OCI-LY7 (cell line): Measurements from ENCODE around the gene APRT. TPM values are rescaled to one million over a fixed set of nuclear protein-coding genes. Genes with fewer than 3 reads are reported as not detected.

Experiments
- BruUV-seq: library from RNA; stranded (reverse); fragments of 400-500 nt; replicated peaks from 2 replicates; lab custom pipeline; 2021; lab: Mats Ljungman, UMichigan
- CTCF ChIA-PET: fragments of 300-600 bp; sonication (Branson Sonifier 250); formaldehyde crosslinking; loops from one replicate; lab custom pipeline; 2022; ENCODE audit warnings: antibody characterized with exemption; ENCODE audit not compliant: unreplicated experiment; lab: Charles Lee
- POLR2A ChIA-PET: fragments of 300-600 bp; sonication (Branson Sonifier 250); formaldehyde crosslinking; loops from one replicate; lab custom pipeline; 2022; ENCODE audit warnings: antibody characterized with exemption; lab: Charles Lee
- DNase-seq: peaks from one replicate; pipeline ENCODE4 v3.0.0-alpha.2; 2015; ENCODE audit warnings: low spot score
- H2AFZ ChIP-seq: fragments of 200-600 bp; sonication (generic), shearing (Covaris generic); 2 replicates; pipeline ENCODE4 v1.6.1; 2014; ENCODE audit warnings: mild to moderate bottlenecking, antibody characterized with exemption, low read length, moderate library complexity
- H3K27ac ChIP-seq: fragments of 200-600 bp; sonication (generic); 2 replicates; pipeline ENCODE4 v1.5.1; 2014; ENCODE audit warnings: mixed run types, low read depth, mild to moderate bottlenecking, moderate library complexity, low read length, inconsistent platforms; ENCODE audit not compliant: poor library complexity, severe bottlenecking
- H3K36me3 ChIP-seq: fragments of 200-600 bp; sonication (generic); 2 replicates; pipeline ENCODE4 v1.6.1; 2014; ENCODE audit warnings: mild to moderate bottlenecking, antibody characterized with exemption, low read length, moderate library complexity, mixed read lengths; ENCODE audit not compliant: insufficient read depth
- H3K4me1 ChIP-seq: fragments of 200-600 bp; sonication (generic); 2 replicates; pipeline ENCODE4 v1.5.1; 2014; ENCODE audit warnings: mild to moderate bottlenecking, low read length; ENCODE audit not compliant: insufficient read depth, poor library complexity, severe bottlenecking
- H3K4me2 ChIP-seq: fragments of 200-600 bp; sonication (generic); 2 replicates; pipeline ENCODE4 v1.6.1; 2014; ENCODE audit warnings: mild to moderate bottlenecking, low read length
- H3K4me3 ChIP-seq: fragments of 200-600 bp; sonication (generic); 2 replicates; pipeline ENCODE4 v1.5.1; 2014; ENCODE audit warnings: mild to moderate bottlenecking, low read depth, low read length; ENCODE audit not compliant: poor library complexity, severe bottlenecking
- H3K79me2 ChIP-seq: fragments of 200-600 bp; sonication (generic); 2 replicates; pipeline ENCODE4 v1.6.1; 2016; ENCODE audit warnings: low read depth, mild to moderate bottlenecking, low read length, moderate library complexity, mixed read lengths; ENCODE audit not compliant: insufficient read depth
- H3K9me2 ChIP-seq: fragments of 200-600 bp; sonication (generic); 2 replicates; pipeline ENCODE4 v1.6.1; 2016; ENCODE audit warnings: mild to moderate bottlenecking, low read length, mixed read lengths; ENCODE audit not compliant: insufficient read depth
- H3K9me3 ChIP-seq: fragments of 200-600 bp; sonication (generic); 2 replicates; pipeline ENCODE4 v1.6.1; 2014; ENCODE audit warnings: mild to moderate bottlenecking, mixed run types, low read length, mixed read lengths
- H4K20me1 ChIP-seq: fragments of 200-600 bp; sonication (generic); 2 replicates; pipeline ENCODE4 v1.6.1; 2014; ENCODE audit warnings: mild to moderate bottlenecking, antibody characterized with exemption, low read length, moderate library complexity, mixed read lengths; ENCODE audit not compliant: insufficient read depth
- EZH2phosphoT487 ChIP-seq: fragments of 200-600 bp; sonication (generic); IDR thresholded peaks from 2 replicates; pipeline ENCODE4 v1.6.1; 2018; ENCODE audit warnings: low read depth, borderline replicate concordance, mild to moderate bottlenecking, mixed run types, antibody characterized with exemption, low read length, moderate library complexity, mixed read lengths
- intact Hi-C: fragments of 100-400 bp; cut with micrococcal nuclease; formaldehyde crosslinking; loops from one replicate; pipeline ENCODE4 v1.10.0; 2022; ENCODE audit not compliant: unreplicated experiment
- total RNA-seq, 2 experiments: library from RNA; depleted of rRNA in 1 of 2; stranded (reverse); fragments of >200 nt in 1 of 2; shearing (Covaris generic) in 1 of 2; gene quantifications; 2 replicates each; pipeline ENCODE4 v1.2.3, GENCODE V29; 2014 to 2022
- TF ChIP-seq, protein P1 (sequence below): fragments of 200-600 bp; sonication (generic); conservative IDR thresholded peaks from 2 replicates; pipeline ENCODE4 v1.5.1; 2014; ENCODE audit warnings: mild to moderate bottlenecking, antibody characterized with exemption, low read length, moderate library complexity, mixed read lengths

Gene APRT
- total RNA-seq, 2 experiments from 2014 or later: 151 to 216 TPM

DNA sequence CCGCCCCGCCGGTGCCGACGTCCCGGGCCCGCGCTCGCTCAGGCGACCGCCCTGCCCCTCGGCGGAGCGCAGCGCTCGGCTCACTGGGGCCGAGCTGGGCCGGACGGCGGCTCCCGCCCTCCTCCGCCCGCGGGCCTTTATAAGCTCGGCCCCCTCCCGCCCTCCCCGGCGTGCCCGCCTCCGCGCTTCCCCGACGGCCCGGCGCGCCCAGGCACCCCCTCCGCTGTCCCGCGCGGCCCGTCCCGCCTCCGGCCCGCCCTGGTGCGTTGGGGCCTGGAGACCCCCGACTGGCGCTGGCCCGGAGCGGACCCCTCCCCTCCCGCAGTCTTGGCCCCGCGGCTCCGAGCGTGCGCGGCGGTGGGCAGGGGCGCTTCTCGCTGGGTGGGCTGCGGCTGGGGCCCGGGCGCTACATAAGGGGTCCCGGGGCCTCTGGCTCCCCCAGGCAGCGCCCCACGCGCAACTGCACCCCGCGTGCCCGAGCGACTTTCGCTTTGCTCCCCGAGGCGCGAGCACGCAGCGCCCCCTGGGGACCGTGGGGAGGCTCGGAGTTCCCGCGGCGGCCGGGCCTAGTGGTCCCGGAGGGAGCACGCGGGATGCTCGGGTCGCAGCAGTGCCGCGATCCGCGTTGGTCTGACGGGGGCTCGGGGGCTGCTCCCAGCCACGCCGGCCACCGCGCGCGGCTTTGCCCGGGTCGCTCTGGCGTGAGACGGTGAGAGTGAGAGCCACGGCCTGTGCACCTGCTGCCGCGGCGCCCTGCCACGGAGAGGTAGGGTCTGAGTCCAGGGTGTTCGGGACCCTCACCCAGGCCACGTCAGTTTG is 26.4 kb downstream of the APRT start, which contains the start of gene PIEZO1:
Gene PIEZO1 (minus strand): TSS at position 115 of the 819 bp plus-strand sequence. CDS start 256 bp downstream, outside the sequence.
- ChIA-PET POLR2A (interaction anchor here (0.6 to 1.5 kb wide), 3 partner anchors 10 to 15 kb away, joined by 3 to 4 read pairs (median 4); no protein-coding TSS in a partner anchor), CTCF (interaction anchor here (0.6 to 0.7 kb wide), 2 partner anchors 42 to 80 kb away, joined by 3 to 4 read pairs; no protein-coding TSS in a partner anchor)
- peaks cover 41% of the 10 kb centered on the region; the same call in 1 of the 2 replicates for H3K79me2 ChIP-seq
- H3K4me2 ChIP-seq: peak within 1 kb of the TSS; percentile 86
- H2AFZ ChIP-seq: peak within 1 kb of the TSS; percentile 67
- H3K4me3 ChIP-seq: peak within 1 kb of the TSS; percentile 83
- no peaks in the 10 kb centered on the region for H3K9me3 ChIP-seq
- intact Hi-C loops: loop anchor here (1.0 kb wide), 1 partner anchor 17 kb away; no protein-coding TSS in a partner anchor
- peaks cover 51% of the 10 kb centered on the region for H3K4me1 ChIP-seq
- DNase-seq: peak; percentile 82
- no peaks in the 10 kb centered on the region for H4K20me1 ChIP-seq
- H3K27ac ChIP-seq: peak within 1 kb of the TSS; percentile 57
- no TSS peak for BruUV-seq
- H3K9me2 ChIP-seq: no peaks in the 10 kb centered on the region
- no peaks in the 10 kb centered on the region for H3K36me3 ChIP-seq
- no peak for TF ChIP-seq EZH2phosphoT487
- TF ChIP-seq, protein P1, sequence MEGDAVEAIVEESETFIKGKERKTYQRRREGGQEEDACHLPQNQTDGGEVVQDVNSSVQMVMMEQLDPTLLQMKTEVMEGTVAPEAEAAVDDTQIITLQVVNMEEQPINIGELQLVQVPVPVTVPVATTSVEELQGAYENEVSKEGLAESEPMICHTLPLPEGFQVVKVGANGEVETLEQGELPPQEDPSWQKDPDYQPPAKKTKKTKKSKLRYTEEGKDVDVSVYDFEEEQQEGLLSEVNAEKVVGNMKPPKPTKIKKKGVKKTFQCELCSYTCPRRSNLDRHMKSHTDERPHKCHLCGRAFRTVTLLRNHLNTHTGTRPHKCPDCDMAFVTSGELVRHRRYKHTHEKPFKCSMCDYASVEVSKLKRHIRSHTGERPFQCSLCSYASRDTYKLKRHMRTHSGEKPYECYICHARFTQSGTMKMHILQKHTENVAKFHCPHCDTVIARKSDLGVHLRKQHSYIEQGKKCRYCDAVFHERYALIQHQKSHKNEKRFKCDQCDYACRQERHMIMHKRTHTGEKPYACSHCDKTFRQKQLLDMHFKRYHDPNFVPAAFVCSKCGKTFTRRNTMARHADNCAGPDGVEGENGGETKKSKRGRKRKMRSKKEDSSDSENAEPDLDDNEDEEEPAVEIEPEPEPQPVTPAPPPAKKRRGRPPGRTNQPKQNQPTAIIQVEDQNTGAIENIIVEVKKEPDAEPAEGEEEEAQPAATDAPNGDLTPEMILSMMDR: peak; percentile 82

DNA sequence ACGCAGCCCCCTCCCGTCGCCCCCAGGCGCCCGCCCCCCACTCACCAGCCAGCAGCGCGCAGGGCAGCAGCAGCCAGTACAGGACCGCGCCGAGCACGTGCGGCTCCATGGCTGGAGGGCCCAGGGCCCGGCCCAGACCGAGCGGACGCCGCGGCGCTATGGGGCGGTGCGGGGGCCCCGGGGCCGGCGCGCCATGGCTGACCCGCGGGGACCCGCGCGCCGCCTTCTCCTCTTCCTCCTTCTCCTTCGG is 26.9 kb downstream of the APRT start:
- Histone ChIP-seq H3K9me3 (no peaks in the 10 kb centered on the region), H4K20me1 (no peaks in the 10 kb centered on the region), H2AFZ (no peak overlapping the region), H3K4me1 (peaks cover 49% of the 10 kb centered on the region), H3K27ac (peak overlapping the region; percentile 57), H3K4me2 (peak overlapping the region; percentile 86), H3K4me3 (peak overlapping the region; percentile 83), H3K79me2 (peaks cover 47% of the 10 kb centered on the region; the same call in 1 of the 2 replicates), H3K9me2 (no peaks in the 10 kb centered on the region), H3K36me3 (no peaks in the 10 kb centered on the region)
- BruUV-seq: no TSS peak
- ChIA-PET CTCF (interaction anchor here (0.7 kb wide), 1 partner anchor 42 kb away, joined by 3 read pairs; no protein-coding TSS in a partner anchor), POLR2A (interaction anchor here (0.6 to 1.9 kb wide), 4 partner anchors 9 to 15 kb away, joined by 3 to 9 read pairs (median 4); no protein-coding TSS in a partner anchor)
- intact Hi-C loops: loop anchor here (1.0 to 5.0 kb wide), 2 partner anchors 18 to 122 kb away; partner anchors contain the start of gene MVD
- DNase-seq: no peak
- no peak for TF ChIP-seq EZH2phosphoT487
- TF ChIP-seq, protein P1: no peak
